HepG2 (cell line): ENCODE measurements around the gene DEGS1. TPM values are rescaled to one million over a fixed set of nuclear protein-coding genes. Genes with fewer than 3 reads are reported as not detected.

Experiments
- ELF1 ChIP-seq: sonication (generic); formaldehyde crosslinking; IDR thresholded peaks from 2 replicates; pipeline ENCODE4 v1.4.0; 2020; ENCODE audit warnings: missing genetic modification reagents
- FOXO4 ChIP-seq: sonication (generic); formaldehyde crosslinking; conservative IDR thresholded peaks from 2 replicates; pipeline ENCODE4 v1.8.1; 2023; ENCODE audit warnings: missing genetic modification reagents
- HDAC6 ChIP-seq: fragments of 200-600 bp; sonication (generic); IDR thresholded peaks from 2 replicates; pipeline ENCODE4 v1.7.0; 2017; ENCODE audit warnings: mild to moderate bottlenecking, antibody characterized with exemption, low read length, low read depth
- MED13 ChIP-seq: sonication (generic); formaldehyde crosslinking; IDR thresholded peaks from 2 replicates; pipeline ENCODE4 v1.5.0; 2020; ENCODE audit warnings: missing genetic modification reagents
- MTF1 ChIP-seq: sonication (generic); formaldehyde crosslinking; IDR thresholded peaks from 2 replicates; pipeline ENCODE4 v1.5.0; 2020; ENCODE audit warnings: missing genetic modification reagents
- NAIF1 ChIP-seq: sonication (generic); formaldehyde crosslinking; IDR thresholded peaks from 2 replicates; pipeline ENCODE4 v1.5.0; 2020; ENCODE audit warnings: mild to moderate bottlenecking, missing genetic modification reagents, borderline replicate concordance
- NR3C1 ChIP-seq: sonication (generic); formaldehyde crosslinking; IDR thresholded peaks from 2 replicates; pipeline ENCODE4 v1.4.0; 2020; ENCODE audit warnings: missing genetic modification reagents
- NRL ChIP-seq: sonication (generic); formaldehyde crosslinking; IDR thresholded peaks from 2 replicates; pipeline ENCODE4 v1.5.0; 2020; ENCODE audit warnings: missing genetic modification reagents, mild to moderate bottlenecking, moderate library complexity, borderline replicate concordance
- RAD21 ChIP-seq: fragments of 450-650 bp; formaldehyde crosslinking; IDR thresholded peaks from 2 replicates; pipeline ENCODE4 v1.5.0; 2020; ENCODE audit warnings: mild to moderate bottlenecking
- RELA ChIP-seq: sonication (generic); formaldehyde crosslinking; IDR thresholded peaks from 2 replicates; pipeline ENCODE4 v1.4.0; 2020; ENCODE audit warnings: missing genetic modification reagents
- SRF ChIP-seq: IDR thresholded peaks from 2 replicates; pipeline ENCODE4 v1.6.1; 2011; ENCODE audit warnings: mild to moderate bottlenecking, low read depth, low read length, moderate library complexity
- SSRP1 ChIP-seq: IDR thresholded peaks from 2 replicates; pipeline ENCODE4 v1.6.1; 2016; ENCODE audit warnings: control low read depth
- TAF1 ChIP-seq: sonication (generic); formaldehyde crosslinking; IDR thresholded peaks from 2 replicates; pipeline ENCODE4 v1.4.0; 2020; ENCODE audit warnings: missing genetic modification reagents
- TBX2 ChIP-seq: sonication (generic); formaldehyde crosslinking; IDR thresholded peaks from 2 replicates; pipeline ENCODE4 v1.5.0; 2020; ENCODE audit warnings: missing genetic modification reagents, mild to moderate bottlenecking, borderline replicate concordance
- U2AF2 ChIP-seq: fragments of 200-400 bp; formaldehyde crosslinking; IDR thresholded peaks from 2 replicates; pipeline ENCODE4 v1.6.1; 2017; ENCODE audit warnings: low read depth, mild to moderate bottlenecking, low read length
- ZBTB8A ChIP-seq: sonication (generic); formaldehyde crosslinking; IDR thresholded peaks from 2 replicates; pipeline ENCODE4 v1.4.0; 2020; ENCODE audit warnings: mild to moderate bottlenecking, low read depth, missing genetic modification reagents, borderline replicate concordance
- ZC3H4 ChIP-seq: sonication (generic); formaldehyde crosslinking; IDR thresholded peaks from 2 replicates; pipeline ENCODE4 v1.4.0; 2020; ENCODE audit warnings: missing genetic modification reagents, borderline replicate concordance
- ZMYM2 ChIP-seq: sonication (generic); formaldehyde crosslinking; IDR thresholded peaks from 2 replicates; pipeline ENCODE4 v1.8.0; 2022; ENCODE audit warnings: mild to moderate bottlenecking, missing genetic modification reagents
- ZMYM4 ChIP-seq: sonication (generic); formaldehyde crosslinking; IDR thresholded peaks from 2 replicates; pipeline ENCODE4 v1.8.1; 2023; ENCODE audit warnings: mild to moderate bottlenecking, missing genetic modification reagents
- ZNF274 ChIP-seq: sonication (generic); formaldehyde crosslinking; IDR thresholded peaks from 2 replicates; pipeline ENCODE4 v1.5.1; 2020; ENCODE audit warnings: mild to moderate bottlenecking, missing genetic modification reagents
- ZNF749 ChIP-seq: sonication (generic); formaldehyde crosslinking; IDR thresholded peaks from 2 replicates; pipeline ENCODE4 v1.8.0; 2022; ENCODE audit warnings: mild to moderate bottlenecking, missing genetic modification reagents, moderate library complexity, borderline replicate concordance
- ZNF850 ChIP-seq: sonication (generic); formaldehyde crosslinking; conservative IDR thresholded peaks from 2 replicates; pipeline ENCODE4 v1.9.0; 2021; ENCODE audit warnings: mild to moderate bottlenecking, missing genetic modification reagents
- polyA plus RNA-seq, 8 experiments: library from polyadenylated mRNA; depleted of rRNA in 3 of 8; stranded (reverse) in 7 of 8; unstranded in 1 of 8; fragments of >200 nt; fragmentation: Illumina TruSeq in 4 of 8; extraction: Trizol in 4 of 8; gene quantifications; 2 replicates each; pipeline versions ENCODE4 v1.2.1 to v1.2.3, GENCODE V29; 2011 to 2016; ENCODE audit warnings: low read depth in 4 of 8, missing spikeins in 1 of 8, mixed read lengths in 1 of 8; ENCODE audit not compliant: insufficient read depth in 1 of 8
- total RNA-seq, 5 experiments: library from RNA; depleted of rRNA; stranded (reverse); fragments of >200 nt; fragmentation: Illumina TruSeq; extraction: Trizol; gene quantifications; 2 replicates each; pipeline ENCODE4 v1.2.3, GENCODE V29; 2016; ENCODE audit warnings: low read depth in 1 of 5
- TF ChIP-seq, protein P1 (sequence below): sonication (generic); formaldehyde crosslinking; IDR thresholded peaks from 2 replicates; pipeline ENCODE4 v1.8.1; 2023; ENCODE audit warnings: missing genetic modification reagents, inconsistent platforms, borderline replicate concordance
- TF ChIP-seq, protein P2 (sequence below): IDR thresholded peaks from 2 replicates; pipeline ENCODE4 v1.6.1; 2012; ENCODE audit warnings: low read depth, low read length, improper control_type of control experiment
- TF ChIP-seq, protein P3 (sequence below): sonication (generic); formaldehyde crosslinking; IDR thresholded peaks from 2 replicates; pipeline ENCODE4 v1.4.0; 2020; ENCODE audit warnings: missing genetic modification reagents, borderline replicate concordance
- TF ChIP-seq, protein P4 (sequence below): sonication (generic); formaldehyde crosslinking; IDR thresholded peaks from 2 replicates; pipeline ENCODE4 v1.4.0; 2020; ENCODE audit warnings: mild to moderate bottlenecking, missing genetic modification reagents

The DEGS1 gene
- total and polyA plus RNA-seq, 2 of the 13 experiments (the other 11 are each of a cell fraction or from before 2014, with no cell fraction given) = 18.1 to 35.9 TPM

GRCh38 chr1:224182866-224183590 lies at the start of gene DEGS1 (continued):
- TF ChIP-seq, protein P1, sequence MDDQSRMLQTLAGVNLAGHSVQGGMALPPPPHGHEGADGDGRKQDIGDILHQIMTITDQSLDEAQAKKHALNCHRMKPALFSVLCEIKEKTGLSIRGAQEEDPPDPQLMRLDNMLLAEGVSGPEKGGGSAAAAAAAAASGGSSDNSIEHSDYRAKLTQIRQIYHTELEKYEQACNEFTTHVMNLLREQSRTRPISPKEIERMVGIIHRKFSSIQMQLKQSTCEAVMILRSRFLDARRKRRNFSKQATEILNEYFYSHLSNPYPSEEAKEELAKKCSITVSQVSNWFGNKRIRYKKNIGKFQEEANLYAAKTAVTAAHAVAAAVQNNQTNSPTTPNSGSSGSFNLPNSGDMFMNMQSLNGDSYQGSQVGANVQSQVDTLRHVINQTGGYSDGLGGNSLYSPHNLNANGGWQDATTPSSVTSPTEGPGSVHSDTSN = no peak
- TF ChIP-seq ZMYM2 (CRISPR knock-in tag) = no peak
- TF ChIP-seq NRL (CRISPR knock-in tag) = no peak
- no peak for TF ChIP-seq NAIF1
- TF ChIP-seq U2AF2 = no peak
- TF ChIP-seq SRF = no peak
- TF ChIP-seq ZBTB8A (CRISPR knock-in tag) = no peak
- no peak for TF ChIP-seq NR3C1 (CRISPR knock-in tag)
- no peak; the same call in 1 of the 2 replicates for TF ChIP-seq TBX2 (CRISPR knock-in tag)
- TF ChIP-seq RAD21 (CRISPR knock-in tag) = peak; percentile 29
- no peak for TF ChIP-seq ELF1 (CRISPR knock-in tag)
- TF ChIP-seq FOXO4 = no peak
- TF ChIP-seq, protein P2, sequence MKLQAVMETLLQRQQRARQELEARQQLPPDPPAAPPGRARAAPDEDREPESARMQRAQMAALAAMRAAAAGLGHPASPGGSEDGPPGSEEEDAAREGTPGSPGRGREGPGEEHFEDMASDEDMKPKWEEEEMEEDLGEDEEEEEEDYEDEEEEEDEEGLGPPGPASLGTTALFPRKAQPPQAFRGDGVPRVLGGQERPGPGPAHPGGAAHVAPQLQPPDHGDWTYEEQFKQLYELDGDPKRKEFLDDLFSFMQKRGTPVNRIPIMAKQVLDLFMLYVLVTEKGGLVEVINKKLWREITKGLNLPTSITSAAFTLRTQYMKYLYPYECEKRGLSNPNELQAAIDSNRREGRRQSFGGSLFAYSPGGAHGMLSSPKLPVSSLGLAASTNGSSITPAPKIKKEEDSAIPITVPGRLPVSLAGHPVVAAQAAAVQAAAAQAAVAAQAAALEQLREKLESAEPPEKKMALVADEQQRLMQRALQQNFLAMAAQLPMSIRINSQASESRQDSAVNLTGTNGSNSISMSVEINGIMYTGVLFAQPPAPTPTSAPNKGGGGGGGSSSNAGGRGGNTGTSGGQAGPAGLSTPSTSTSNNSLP = no peak
- no peak; the same call in 1 of the 2 replicates for TF ChIP-seq ZMYM4 (CRISPR knock-in tag)
- TF ChIP-seq, protein P3, sequence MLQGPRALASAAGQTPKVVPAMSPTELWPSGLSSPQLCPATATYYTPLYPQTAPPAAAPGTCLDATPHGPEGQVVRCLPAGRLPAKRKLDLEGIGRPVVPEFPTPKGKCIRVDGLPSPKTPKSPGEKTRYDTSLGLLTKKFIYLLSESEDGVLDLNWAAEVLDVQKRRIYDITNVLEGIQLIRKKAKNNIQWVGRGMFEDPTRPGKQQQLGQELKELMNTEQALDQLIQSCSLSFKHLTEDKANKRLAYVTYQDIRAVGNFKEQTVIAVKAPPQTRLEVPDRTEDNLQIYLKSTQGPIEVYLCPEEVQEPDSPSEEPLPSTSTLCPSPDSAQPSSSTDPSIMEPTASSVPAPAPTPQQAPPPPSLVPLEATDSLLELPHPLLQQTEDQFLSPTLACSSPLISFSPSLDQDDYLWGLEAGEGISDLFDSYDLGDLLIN (CRISPR knock-in tag) = peak; percentile 34; the same call in 1 of the 2 replicates
- TF ChIP-seq HDAC6 = no peak
- no peak for TF ChIP-seq MTF1 (CRISPR knock-in tag)
- peak; percentile 71 for TF ChIP-seq TAF1
- no peak for TF ChIP-seq MED13 (CRISPR knock-in tag)
- no peak for TF ChIP-seq ZC3H4
- no peak for TF ChIP-seq RELA
- TF ChIP-seq ZNF850 (CRISPR knock-in tag) = no peak
- 0 out of 2 replicates have a peak, but pooled peaks have one; percentile 50 for TF ChIP-seq ZNF274 (CRISPR knock-in tag)
- no peak for TF ChIP-seq ZNF749 (CRISPR knock-in tag)
- TF ChIP-seq, protein P4, sequence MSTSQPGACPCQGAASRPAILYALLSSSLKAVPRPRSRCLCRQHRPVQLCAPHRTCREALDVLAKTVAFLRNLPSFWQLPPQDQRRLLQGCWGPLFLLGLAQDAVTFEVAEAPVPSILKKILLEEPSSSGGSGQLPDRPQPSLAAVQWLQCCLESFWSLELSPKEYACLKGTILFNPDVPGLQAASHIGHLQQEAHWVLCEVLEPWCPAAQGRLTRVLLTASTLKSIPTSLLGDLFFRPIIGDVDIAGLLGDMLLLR (CRISPR knock-in tag) = no peak; the same call in 1 of the 2 replicates
- TF ChIP-seq SSRP1 (CRISPR knock-in tag) = no peak
